ENCODE results near the gene TAS2R60. TPM values are rescaled to one million over a fixed set of nuclear protein-coding genes. Genes with fewer than 3 reads are reported as not detected.

Gene TAS2R60
- total and polyA plus RNA-seq, 12 donors, result 0.42 TPM; not detected in 11

DNA sequence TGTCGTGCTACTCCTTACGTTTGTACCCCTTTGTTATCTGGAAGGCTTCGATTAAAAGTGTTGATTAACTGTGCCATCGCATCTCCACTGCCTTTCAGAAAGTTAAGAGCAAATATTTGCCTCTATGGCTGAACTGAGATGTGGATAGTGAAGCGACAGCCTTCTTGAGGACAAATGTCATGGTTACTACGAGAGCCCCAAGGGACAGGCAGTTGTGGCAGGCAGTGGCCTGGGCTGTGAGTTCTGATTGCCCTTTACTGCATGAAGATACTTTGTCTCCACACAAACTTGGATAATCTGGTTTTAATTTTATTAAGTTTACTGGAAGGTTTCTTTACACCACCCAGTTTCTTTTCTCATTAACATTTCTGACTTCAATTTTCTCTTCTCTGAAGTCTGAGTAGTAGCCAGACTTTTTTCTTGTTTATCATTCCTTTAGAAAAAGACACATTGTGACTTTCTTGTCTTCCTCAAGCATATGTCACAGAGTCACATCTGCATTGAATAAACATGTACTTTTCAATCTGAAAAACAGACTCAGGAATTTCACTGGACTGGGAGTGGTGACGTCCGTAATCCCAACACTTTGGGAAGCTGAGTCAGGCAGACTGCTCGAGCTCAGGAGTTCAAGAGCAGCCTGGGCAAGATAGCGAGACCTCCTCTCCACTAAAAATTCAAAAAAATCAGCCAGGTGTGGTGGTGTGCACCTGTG is 36.0 kb downstream of the TAS2R60 start:
- Histone ChIP-seq H3K36me3 (replicated peaks in 1 of 2) (no peaks in the 10 kb centered on the region), H3K9me3 (replicated peaks in 1 of 3) (no peaks in the 10 kb centered on the region), H3K27me3 (no peaks in the 10 kb centered on the region), H3K4me3 (no peak overlapping the region), H3K27ac (no peak overlapping the region), H3K4me1 (replicated peaks in 1 of 2) (no peaks in the 10 kb centered on the region)
- intact Hi-C loops (cut with DNase I), result no loop called here
- TF ChIP-seq, protein P1, sequence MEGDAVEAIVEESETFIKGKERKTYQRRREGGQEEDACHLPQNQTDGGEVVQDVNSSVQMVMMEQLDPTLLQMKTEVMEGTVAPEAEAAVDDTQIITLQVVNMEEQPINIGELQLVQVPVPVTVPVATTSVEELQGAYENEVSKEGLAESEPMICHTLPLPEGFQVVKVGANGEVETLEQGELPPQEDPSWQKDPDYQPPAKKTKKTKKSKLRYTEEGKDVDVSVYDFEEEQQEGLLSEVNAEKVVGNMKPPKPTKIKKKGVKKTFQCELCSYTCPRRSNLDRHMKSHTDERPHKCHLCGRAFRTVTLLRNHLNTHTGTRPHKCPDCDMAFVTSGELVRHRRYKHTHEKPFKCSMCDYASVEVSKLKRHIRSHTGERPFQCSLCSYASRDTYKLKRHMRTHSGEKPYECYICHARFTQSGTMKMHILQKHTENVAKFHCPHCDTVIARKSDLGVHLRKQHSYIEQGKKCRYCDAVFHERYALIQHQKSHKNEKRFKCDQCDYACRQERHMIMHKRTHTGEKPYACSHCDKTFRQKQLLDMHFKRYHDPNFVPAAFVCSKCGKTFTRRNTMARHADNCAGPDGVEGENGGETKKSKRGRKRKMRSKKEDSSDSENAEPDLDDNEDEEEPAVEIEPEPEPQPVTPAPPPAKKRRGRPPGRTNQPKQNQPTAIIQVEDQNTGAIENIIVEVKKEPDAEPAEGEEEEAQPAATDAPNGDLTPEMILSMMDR (IDR thresholded peaks at IDR 0.05), result no peak
- TF ChIP-seq POLR2A (IDR thresholded peaks at IDR 0.05), result no peak
- DNase-seq, result no peak
- whole genome bisulfite sequencing, 4 donors, result 64 to 74% (median 69%) methylated on average over 10 of the region's 10 CpGs

DNA sequence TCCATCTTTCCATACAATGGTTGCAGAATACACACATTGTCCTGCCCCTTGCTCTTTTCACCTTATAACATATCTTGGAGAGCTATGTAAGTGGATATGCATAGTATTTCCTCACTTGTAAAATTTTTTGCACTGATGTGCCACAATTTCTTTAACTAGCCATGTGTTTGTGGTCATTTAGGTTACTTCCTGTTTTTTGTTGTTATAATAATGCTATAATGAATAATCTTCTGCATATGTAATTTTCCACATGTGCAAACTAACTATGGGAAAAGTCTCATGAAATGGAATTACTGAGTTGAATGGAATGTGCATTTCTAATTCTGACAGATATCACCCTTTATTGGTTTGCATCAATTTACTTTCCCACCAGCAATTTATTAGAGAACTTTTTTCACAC is 37.2 kb downstream of the TAS2R60 start:
- intact Hi-C loops (cut with DNase I), result no loop called here
- TF ChIP-seq, protein P1 (IDR thresholded peaks at IDR 0.05), result no peak
- TF ChIP-seq POLR2A (IDR thresholded peaks at IDR 0.05), result no peak
- no peaks in the 10 kb centered on the region for H3K4me1 ChIP-seq (replicated peaks in 1 of 2)
- no peaks in the 10 kb centered on the region for H3K36me3 ChIP-seq (replicated peaks in 1 of 2)
- no peaks in the 10 kb centered on the region for H3K27me3 ChIP-seq
- H3K27ac ChIP-seq, result no peak overlapping the region
- no peak overlapping the region for H3K4me3 ChIP-seq
- DNase-seq, result no peak
- H3K9me3 ChIP-seq (replicated peaks in 1 of 3), result no peaks in the 10 kb centered on the region

DNA sequence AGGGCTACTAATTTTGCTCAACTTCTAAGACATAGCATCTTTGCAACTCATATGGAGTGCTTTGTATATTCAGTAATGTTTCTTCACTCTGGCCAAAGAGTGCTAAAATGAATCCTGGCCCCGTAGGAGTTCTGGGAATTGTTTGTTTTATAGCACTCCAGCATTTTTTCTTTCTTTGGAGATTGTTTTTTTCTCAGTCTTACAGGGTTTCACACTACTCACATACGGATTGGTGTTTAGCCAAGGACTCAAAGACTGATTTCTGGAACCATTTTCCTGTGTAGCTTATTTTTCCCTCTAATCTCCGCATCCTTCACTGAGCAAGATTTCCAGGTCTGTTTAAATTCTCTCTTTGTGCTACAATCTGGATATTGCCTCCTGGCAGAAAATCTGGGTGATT is 40.9 kb downstream of the TAS2R60 start:
- no peak for DNase-seq
- no peak for TF ChIP-seq POLR2A (IDR thresholded peaks at IDR 0.05)
- TF ChIP-seq, protein P1 (IDR thresholded peaks at IDR 0.05), result no peak
- H3K27me3 ChIP-seq, result no peaks in the 10 kb centered on the region
- no peaks in the 10 kb centered on the region for H3K36me3 ChIP-seq (replicated peaks in 1 of 2)
- no peaks in the 10 kb centered on the region for H3K4me1 ChIP-seq (replicated peaks in 1 of 2)
- no peaks in the 10 kb centered on the region for H3K9me3 ChIP-seq (replicated peaks in 1 of 3)
- intact Hi-C loops (cut with DNase I), result no loop called here
- no peak overlapping the region for H3K27ac ChIP-seq
- no peak overlapping the region for H3K4me3 ChIP-seq
- WGBS, 4 donors, result 56 to 73% (median 67%) methylated on average over 3 of the region's 3 CpGs

DNA sequence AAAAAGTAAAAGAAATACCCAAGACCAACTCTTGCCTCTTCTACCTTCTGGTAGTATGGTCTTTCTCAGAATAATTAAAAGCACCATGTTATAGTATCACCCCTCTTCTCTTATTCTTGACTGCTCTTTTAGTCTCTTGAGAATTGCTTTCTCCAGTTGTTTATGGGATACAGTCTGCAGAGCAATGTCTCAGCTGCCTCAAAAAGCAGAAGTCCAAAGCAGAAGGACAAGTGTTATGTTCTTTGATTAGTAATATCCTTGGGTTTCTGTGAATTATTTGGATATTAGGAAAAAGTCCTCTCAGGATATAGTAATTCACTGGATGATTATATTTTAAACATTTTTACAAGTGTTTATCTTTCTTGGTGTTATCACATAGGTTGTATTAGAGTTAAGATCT is 41.8 kb downstream of the TAS2R60 start:
- intact Hi-C loops (cut with DNase I), result no loop called here
- TF ChIP-seq, protein P1 (IDR thresholded peaks at IDR 0.05), result no peak
- no peak for TF ChIP-seq POLR2A (IDR thresholded peaks at IDR 0.05)
- no peak for DNase-seq
- H3K4me1 ChIP-seq (replicated peaks in 1 of 2), result no peaks in the 10 kb centered on the region
- H3K9me3 ChIP-seq (replicated peaks in 1 of 3), result no peaks in the 10 kb centered on the region
- H3K4me3 ChIP-seq, result no peak overlapping the region
- no peaks in the 10 kb centered on the region for H3K27me3 ChIP-seq
- H3K27ac ChIP-seq, result peak overlapping the region in 1 of 5 donors; percentile 26
- no peaks in the 10 kb centered on the region for H3K36me3 ChIP-seq (replicated peaks in 1 of 2)
